Effector CD4-positive, alpha-beta T cell (primary cell): ENCODE measurements around the gene C12orf60.

Experiments used
- DNase-seq: peaks from one replicate; pipeline ENCODE4 v3.0.0-alpha.2; 2020

C12orf60 gene

GRCh38 chr12:14839262-14839661, 35.8 kb downstream of the C12orf60 start:
- DNase-seq: no peak

GRCh38 chr12:14840616-14841015, 37.1 kb downstream of the C12orf60 start:
- DNase-seq: no peak

- no peak for DNase-seq
Measured at GRCh38 chr12:14841761-14842160, 38.3 kb downstream of the C12orf60 start.

- DNase-seq: no peak
Measured at GRCh38 chr12:14842315-14842714, 38.8 kb downstream of the C12orf60 start.

GRCh38 chr12:14843425-14843887, 40.0 kb downstream of the C12orf60 start, which contains the start of gene ART4:
TSS of gene ART4 (minus strand) at chr12:14843526. CDS start at chr12:14843113, 413 bp downstream.
- DNase-seq: no peak

- DNase-seq: no peak
Measured at GRCh38 chr12:14844401-14844800, 40.9 kb downstream of the C12orf60 start.

DNA sequence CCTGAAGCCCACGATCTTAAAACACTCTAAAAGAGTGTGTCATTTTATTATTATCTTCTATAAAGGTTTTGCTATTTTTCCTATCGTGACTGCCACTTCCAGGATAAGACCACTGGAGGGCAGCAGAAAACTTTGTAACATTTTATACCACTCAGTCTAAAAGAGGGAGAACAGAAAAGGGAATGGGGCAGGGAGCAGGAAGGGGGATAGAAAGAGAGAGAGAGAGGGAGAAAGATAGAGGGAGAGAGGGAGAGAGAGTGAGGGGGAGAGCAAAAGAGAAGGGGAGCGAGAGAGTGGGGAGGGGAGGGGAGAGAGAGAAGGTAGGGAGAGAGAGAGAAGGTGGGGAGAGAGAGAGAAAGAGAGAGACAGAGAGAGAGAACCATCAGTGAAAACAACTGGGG, 41.9 kb downstream of the C12orf60 start:
- DNase-seq: peak; percentile 20

DNA sequence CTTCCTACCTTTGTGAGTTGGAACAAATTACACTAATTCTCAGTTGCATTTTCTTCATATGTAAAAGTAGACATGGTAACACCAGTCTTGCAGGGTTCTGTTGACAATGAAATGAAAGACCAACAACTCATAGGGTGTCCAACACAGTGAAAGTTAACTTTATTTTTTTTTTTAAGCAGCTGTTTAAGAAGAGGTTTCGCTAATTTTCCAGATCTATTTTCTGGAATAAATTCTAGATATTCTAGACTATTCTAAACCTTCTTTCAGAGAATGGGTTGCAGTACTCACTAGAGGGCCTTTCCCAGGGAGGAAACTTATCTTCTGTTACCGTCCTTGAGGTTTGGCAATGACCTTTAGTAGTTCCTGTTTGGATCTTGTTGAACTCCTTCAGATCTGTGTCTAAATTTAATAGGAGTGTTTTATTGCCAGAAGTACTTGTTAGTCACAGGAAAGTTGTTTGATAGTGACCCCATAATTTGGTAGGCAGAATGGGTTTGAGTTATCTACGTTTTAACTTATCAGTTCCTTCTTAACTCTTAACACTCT, 42.6 kb downstream of the C12orf60 start:
- DNase-seq: no peak

DNA sequence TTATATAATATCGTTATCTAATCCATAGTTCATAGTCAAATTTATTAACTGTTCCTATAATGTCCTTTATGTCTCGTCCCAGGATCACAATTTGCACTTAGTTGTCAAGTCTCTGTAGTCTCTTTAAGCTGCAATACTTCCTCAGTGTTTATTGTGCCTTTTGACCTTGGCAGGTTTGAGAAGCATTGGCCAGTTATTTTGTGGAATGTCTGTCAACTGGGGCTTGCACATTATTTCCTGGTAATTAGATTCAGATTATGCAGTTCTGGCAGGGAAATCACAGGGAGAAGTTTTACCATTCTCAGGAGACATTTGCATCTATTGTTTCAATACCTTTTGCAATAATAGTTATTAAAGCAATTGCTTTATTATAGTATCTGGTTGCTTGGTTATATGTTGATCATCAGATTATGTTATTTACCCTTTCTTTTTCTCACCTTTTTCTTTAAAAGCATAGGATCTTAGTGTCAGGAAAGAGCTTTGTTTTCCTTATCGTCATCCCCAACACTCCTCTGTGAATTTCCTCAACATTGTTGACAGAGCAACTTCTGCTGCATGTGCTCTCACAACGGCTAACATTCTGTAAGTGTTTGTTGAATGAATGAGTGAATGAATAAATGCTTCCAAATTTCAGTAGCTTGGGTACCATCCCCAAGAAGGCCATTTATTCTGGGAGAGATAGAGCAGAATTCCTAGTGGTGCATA, 43.6 kb downstream of the C12orf60 start:
- DNase-seq: no peak

DNA sequence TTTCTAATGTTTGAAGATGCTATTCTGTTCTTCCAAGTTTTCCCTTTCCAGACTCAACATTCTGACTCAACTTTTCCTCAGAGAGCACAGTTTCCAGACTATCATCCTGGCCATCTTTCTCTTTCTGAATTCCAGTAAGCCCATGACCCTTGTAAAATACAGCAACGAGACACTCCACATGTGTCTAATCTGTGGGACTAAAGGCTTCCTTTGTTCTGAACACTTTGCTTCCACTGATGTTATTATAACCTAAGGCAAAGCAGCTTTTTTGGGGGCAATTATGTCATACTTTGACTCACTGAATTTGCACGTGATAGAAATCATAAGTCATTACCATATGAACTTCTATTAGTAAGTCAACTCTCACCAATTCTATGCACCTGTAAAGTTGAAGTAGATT, 46.2 kb downstream of the C12orf60 start:
- no peak for DNase-seq

DNA sequence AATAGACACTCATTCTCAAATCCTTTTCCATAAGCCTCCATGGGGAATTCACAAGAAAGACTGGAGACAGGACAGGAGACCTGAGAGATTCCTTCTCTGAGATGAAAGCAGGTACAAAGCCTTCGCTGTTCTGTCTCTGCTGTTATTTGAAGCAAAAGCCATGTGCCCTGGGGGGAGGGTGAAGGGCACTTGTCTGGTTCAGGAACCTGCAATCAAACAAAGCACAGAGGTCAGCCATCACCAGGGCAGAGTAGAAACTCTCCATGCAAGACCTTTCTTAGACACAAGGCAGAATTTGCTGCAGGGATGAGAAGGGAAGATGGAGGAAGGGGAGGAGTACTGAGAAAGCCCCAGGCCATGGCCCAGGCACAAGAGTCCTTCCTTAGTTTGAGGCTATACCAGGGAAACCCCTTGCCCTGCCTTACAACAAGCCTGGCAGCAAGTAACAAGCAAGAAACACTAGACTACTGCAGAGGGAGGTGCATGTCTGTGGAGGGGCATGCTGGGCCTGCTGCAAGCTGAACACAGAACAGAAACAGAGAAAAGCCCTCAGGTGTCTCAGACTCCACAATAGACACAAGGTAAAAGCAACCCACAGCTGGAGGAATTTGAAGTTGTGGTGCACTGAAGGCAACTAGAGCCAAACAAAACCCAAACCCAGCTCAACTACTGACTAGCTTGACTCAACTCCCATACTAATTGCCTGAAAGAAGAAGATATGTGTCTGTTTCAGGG, 47.6 kb downstream of the C12orf60 start:
- no peak for DNase-seq

DNA sequence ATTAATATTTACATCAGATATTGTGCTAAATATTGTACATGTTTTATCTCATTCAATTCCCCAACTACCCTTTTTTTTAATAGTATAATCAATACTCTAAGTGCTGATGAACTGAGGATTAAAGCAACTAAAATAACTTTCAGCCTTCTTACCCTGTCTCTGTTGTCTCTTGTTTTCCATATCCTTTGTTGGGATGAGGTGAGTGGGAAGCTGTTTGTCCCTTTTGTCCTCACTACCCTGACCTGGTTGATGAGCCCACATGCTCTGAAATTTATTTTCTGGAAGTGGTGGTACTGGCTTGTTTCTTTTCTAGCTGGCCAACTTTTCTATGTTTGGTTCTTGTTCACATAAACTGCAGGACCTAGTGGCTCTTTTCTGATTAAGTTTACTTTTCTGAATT, 49.4 kb downstream of the C12orf60 start:
- DNase-seq: no peak

DNA sequence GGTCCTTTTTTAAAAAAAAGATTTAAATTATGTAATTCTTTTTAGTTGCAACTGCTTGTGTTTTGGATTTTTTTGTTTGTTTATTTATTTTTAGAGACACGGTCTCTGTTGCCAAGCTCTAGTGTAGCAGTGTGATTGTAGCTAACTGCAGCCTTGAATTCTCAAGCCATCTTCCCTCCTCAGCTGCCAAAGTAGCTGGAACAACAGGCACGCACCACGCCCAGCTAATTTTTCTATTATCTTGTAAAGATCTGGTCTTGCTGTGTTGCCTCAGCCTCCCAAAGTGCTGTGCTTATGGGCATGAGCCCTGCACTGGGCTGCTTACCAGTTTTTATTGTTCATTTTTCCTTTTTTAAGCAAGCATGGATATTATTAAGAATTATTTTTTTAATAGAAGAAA, 50.5 kb downstream of the C12orf60 start:
- DNase-seq: no peak

- DNase-seq: no peak
Measured at GRCh38 chr12:14854586-14855183, 51.2 kb downstream of the C12orf60 start.

- no peak for DNase-seq
Measured at GRCh38 chr12:14858513-14858912, 55.0 kb downstream of the C12orf60 start.

DNA sequence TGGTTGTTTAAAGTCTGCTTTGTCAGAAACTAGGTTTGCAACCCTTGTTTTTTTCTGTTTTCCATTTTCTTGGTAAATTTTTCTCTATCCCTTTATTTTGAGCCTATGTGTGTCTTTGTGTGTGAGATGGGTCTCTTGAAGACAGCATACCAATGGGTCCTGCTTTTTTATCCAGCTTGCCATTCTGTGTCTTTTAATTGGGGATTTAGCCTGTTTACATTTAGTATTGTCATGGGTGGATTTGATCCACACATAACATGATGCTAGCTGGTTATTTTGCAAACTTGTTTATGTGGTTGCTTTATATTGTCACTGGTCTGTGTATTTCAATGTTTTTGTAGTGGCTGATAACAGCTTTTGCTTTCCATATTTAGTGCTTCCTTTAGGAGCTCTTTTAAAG, 57.0 kb downstream of the C12orf60 start:
- DNase-seq: no peak

GRCh38 chr12:14868916-14869506, 65.5 kb downstream of the C12orf60 start:
- no peak for DNase-seq

DNA sequence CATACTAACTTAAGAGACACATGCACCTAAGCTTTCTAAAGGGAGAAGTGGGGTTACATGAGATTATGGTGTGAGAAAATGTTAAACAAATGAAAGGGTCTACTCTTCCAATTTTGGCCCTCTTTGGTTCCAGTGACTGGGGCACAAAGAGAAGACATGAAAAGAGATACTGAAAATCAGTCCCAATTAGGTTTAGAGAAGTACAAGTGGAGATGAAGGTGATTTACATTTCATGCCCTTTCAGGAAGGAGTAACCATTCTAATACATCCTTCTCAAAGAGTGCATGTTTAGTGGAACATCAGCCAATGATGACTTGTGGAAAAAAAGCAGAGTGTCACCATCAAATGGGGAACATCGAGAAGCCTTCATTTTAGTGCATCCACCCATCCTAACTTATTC, 67.8 kb downstream of the C12orf60 start:
- DNase-seq: no peak

- DNase-seq: no peak
Measured at GRCh38 chr12:14871886-14872285, 68.4 kb downstream of the C12orf60 start.

DNA sequence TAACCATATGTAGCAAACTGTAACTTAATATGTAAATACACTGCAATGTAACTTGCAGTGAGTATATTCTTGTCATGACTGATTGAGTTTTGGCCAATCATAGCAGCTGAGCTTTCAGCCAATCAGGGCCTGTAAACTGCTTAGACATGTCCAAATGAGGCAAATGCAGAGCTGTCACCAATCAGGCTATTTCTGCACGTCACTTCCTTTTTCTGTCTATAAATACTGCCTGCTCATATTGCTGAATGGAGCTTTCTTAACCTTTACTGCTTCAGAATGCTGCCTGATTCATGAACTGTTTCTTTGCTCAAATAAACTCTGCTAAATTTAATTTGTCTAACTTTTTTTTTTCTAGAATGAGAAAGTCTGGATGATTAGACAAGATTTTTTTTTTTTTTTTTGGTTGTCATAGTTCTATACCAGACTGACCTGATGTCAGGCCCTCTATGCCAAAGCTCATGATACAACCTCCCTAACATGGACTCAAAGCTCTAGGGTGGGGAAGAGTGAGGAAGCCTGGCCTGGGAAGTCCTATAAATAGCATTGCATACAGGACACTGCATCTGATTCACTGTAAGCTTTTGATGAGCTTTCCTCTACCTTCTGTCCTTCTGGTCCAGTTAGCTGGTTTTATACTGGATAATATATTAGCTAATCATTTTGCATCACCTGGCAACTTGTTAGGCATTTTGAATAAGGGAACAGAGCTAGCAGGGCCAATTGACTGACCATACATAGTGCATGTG, 70.1 kb downstream of the C12orf60 start:
- DNase-seq: no peak
